ENCODE results near the gene UBE2U.
"Not testable (repeated sequence)": the region's sequence is repeated elsewhere in the genome, so short reads cannot be mapped to it uniquely, and the experiment has no call there.

Gene UBE2U

GRCh38 chr1:64231153-64231552 is 27.7 kb downstream of the UBE2U start:
- Histone ChIP-seq H3K27me3 (ENCODE audit: control insufficient read depth, insufficient read depth, low read length) (no peaks in the 10 kb centered on the region), H3K27ac (ENCODE audit: low read depth, low read length) (no peak overlapping the region), H3K4me1 (ENCODE audit: control insufficient read depth, insufficient read depth, low read length) (no peaks in the 10 kb centered on the region), H3K4me3 (ENCODE audit: low read length) (no peak overlapping the region), H3K9ac (ENCODE audit: low read length) (no peak overlapping the region), H3K36me3 (ENCODE audit: control insufficient read depth, insufficient read depth, low read length) (no peaks in the 10 kb centered on the region)

GRCh38 chr1:64231654-64232053 is 28.2 kb downstream of the UBE2U start:
- Histone ChIP-seq H3K27ac (ENCODE audit: low read depth, low read length) (no peak overlapping the region), H3K4me3 (ENCODE audit: low read length) (no peak overlapping the region)

GRCh38 chr1:64234714-64235113 is 31.3 kb downstream of the UBE2U start:
- H3K4me3 ChIP-seq (ENCODE audit: low read length), result no peak overlapping the region
- H3K27me3 ChIP-seq (ENCODE audit: control insufficient read depth, insufficient read depth, low read length), result no peaks in the 10 kb centered on the region
- no peak overlapping the region for H3K9ac ChIP-seq (ENCODE audit: low read length)
- H3K4me1 ChIP-seq (ENCODE audit: control insufficient read depth, insufficient read depth, low read length), result no peaks in the 10 kb centered on the region
- no peak overlapping the region for H3K27ac ChIP-seq (ENCODE audit: low read depth, low read length)
- no peaks in the 10 kb centered on the region for H3K36me3 ChIP-seq (ENCODE audit: control insufficient read depth, insufficient read depth, low read length)

More at GRCh38 chr1:64231654-64232053, 28.2 kb downstream of the UBE2U start:
- H3K9ac ChIP-seq (ENCODE audit: low read length), result no peak overlapping the region
- no peaks in the 10 kb centered on the region for H3K36me3 ChIP-seq (ENCODE audit: control insufficient read depth, insufficient read depth, low read length)
- H3K4me1 ChIP-seq (ENCODE audit: control insufficient read depth, insufficient read depth, low read length), result no peaks in the 10 kb centered on the region
- H3K27me3 ChIP-seq (ENCODE audit: control insufficient read depth, insufficient read depth, low read length), result no peaks in the 10 kb centered on the region

- H3K27ac ChIP-seq (ENCODE audit: low read depth, low read length), result no peak overlapping the region
- H3K36me3 ChIP-seq (ENCODE audit: control insufficient read depth, insufficient read depth, low read length), result no peaks in the 10 kb centered on the region
- no peaks in the 10 kb centered on the region for H3K4me1 ChIP-seq (ENCODE audit: control insufficient read depth, insufficient read depth, low read length)
- H3K4me3 ChIP-seq (ENCODE audit: low read length), result no peak overlapping the region
- no peaks in the 10 kb centered on the region for H3K27me3 ChIP-seq (ENCODE audit: control insufficient read depth, insufficient read depth, low read length)
- H3K9ac ChIP-seq (ENCODE audit: low read length), result no peak overlapping the region
Measured at GRCh38 chr1:64235181-64235580, 31.8 kb downstream of the UBE2U start.

- H3K27me3 ChIP-seq (ENCODE audit: control insufficient read depth, insufficient read depth, low read length), result no peaks in the 10 kb centered on the region
- H3K27ac ChIP-seq (ENCODE audit: low read depth, low read length), result no peak overlapping the region
- H3K4me3 ChIP-seq (ENCODE audit: low read length), result no peak overlapping the region
- H3K36me3 ChIP-seq (ENCODE audit: control insufficient read depth, insufficient read depth, low read length), result no peaks in the 10 kb centered on the region
- no peaks in the 10 kb centered on the region for H3K4me1 ChIP-seq (ENCODE audit: control insufficient read depth, insufficient read depth, low read length)
- H3K9ac ChIP-seq (ENCODE audit: low read length), result no peak overlapping the region
Measured at GRCh38 chr1:64235910-64236309, 32.5 kb downstream of the UBE2U start.

- Histone ChIP-seq H3K9ac (ENCODE audit: low read length) (no peak overlapping the region), H3K27ac (ENCODE audit: low read depth, low read length) (no peak overlapping the region), H3K4me3 (ENCODE audit: low read length) (no peak overlapping the region), H3K4me1 (ENCODE audit: control insufficient read depth, insufficient read depth, low read length) (no peaks in the 10 kb centered on the region), H3K27me3 (ENCODE audit: control insufficient read depth, insufficient read depth, low read length) (no peaks in the 10 kb centered on the region), H3K36me3 (ENCODE audit: control insufficient read depth, insufficient read depth, low read length) (no peaks in the 10 kb centered on the region)
Measured at GRCh38 chr1:64236541-64236954, 33.1 kb downstream of the UBE2U start.

GRCh38 chr1:64239519-64239918 is 36.1 kb downstream of the UBE2U start:
- not testable (repeated sequence) for H3K36me3 ChIP-seq (ENCODE audit: control insufficient read depth, insufficient read depth, low read length); H3K9ac ChIP-seq (ENCODE audit: low read length); H3K27ac ChIP-seq (ENCODE audit: low read depth, low read length); H3K27me3 ChIP-seq (ENCODE audit: control insufficient read depth, insufficient read depth, low read length); H3K4me3 ChIP-seq (ENCODE audit: low read length); H3K4me1 ChIP-seq (ENCODE audit: control insufficient read depth, insufficient read depth, low read length)

- Histone ChIP-seq H3K4me1 (ENCODE audit: control insufficient read depth, insufficient read depth, low read length) (no peaks in the 10 kb centered on the region), H3K27me3 (ENCODE audit: control insufficient read depth, insufficient read depth, low read length) (no peaks in the 10 kb centered on the region), H3K27ac (ENCODE audit: low read depth, low read length) (no peak overlapping the region), H3K4me3 (ENCODE audit: low read length) (no peak overlapping the region), H3K36me3 (ENCODE audit: control insufficient read depth, insufficient read depth, low read length) (no peaks in the 10 kb centered on the region), H3K9ac (ENCODE audit: low read length) (no peak overlapping the region)
Measured at GRCh38 chr1:64240206-64240605, 36.8 kb downstream of the UBE2U start.

GRCh38 chr1:64241069-64241468 is 37.6 kb downstream of the UBE2U start:
- no peak overlapping the region for H3K27ac ChIP-seq (ENCODE audit: low read depth, low read length)
- H3K27me3 ChIP-seq (ENCODE audit: control insufficient read depth, insufficient read depth, low read length), result no peaks in the 10 kb centered on the region
- no peak overlapping the region for H3K9ac ChIP-seq (ENCODE audit: low read length)
- no peak overlapping the region for H3K4me3 ChIP-seq (ENCODE audit: low read length)
- no peaks in the 10 kb centered on the region for H3K36me3 ChIP-seq (ENCODE audit: control insufficient read depth, insufficient read depth, low read length)
- no peaks in the 10 kb centered on the region for H3K4me1 ChIP-seq (ENCODE audit: control insufficient read depth, insufficient read depth, low read length)

- H3K4me3 ChIP-seq (ENCODE audit: low read length), result no peak overlapping the region
- no peaks in the 10 kb centered on the region for H3K36me3 ChIP-seq (ENCODE audit: control insufficient read depth, insufficient read depth, low read length)
- H3K27me3 ChIP-seq (ENCODE audit: control insufficient read depth, insufficient read depth, low read length), result no peaks in the 10 kb centered on the region
- H3K4me1 ChIP-seq (ENCODE audit: control insufficient read depth, insufficient read depth, low read length), result no peaks in the 10 kb centered on the region
- H3K27ac ChIP-seq (ENCODE audit: low read depth, low read length), result no peak overlapping the region
- no peak overlapping the region for H3K9ac ChIP-seq (ENCODE audit: low read length)
Measured at GRCh38 chr1:64242895-64243756, 39.7 kb downstream of the UBE2U start.

- Histone ChIP-seq H3K27me3 (ENCODE audit: control insufficient read depth, insufficient read depth, low read length) (no peaks in the 10 kb centered on the region), H3K27ac (ENCODE audit: low read depth, low read length) (no peak overlapping the region), H3K4me3 (ENCODE audit: low read length) (no peak overlapping the region), H3K4me1 (ENCODE audit: control insufficient read depth, insufficient read depth, low read length) (no peaks in the 10 kb centered on the region), H3K36me3 (ENCODE audit: control insufficient read depth, insufficient read depth, low read length) (no peaks in the 10 kb centered on the region), H3K9ac (ENCODE audit: low read length) (no peak overlapping the region)
Measured at GRCh38 chr1:64243757-64244080, 40.3 kb downstream of the UBE2U start.

GRCh38 chr1:64245495-64245894 is 42.1 kb downstream of the UBE2U start:
- H3K4me3 ChIP-seq (ENCODE audit: low read length), result no peak overlapping the region

GRCh38 chr1:64246294-64246917 is 43.0 kb downstream of the UBE2U start:
- Histone ChIP-seq H3K4me3 (ENCODE audit: low read length) (no peak overlapping the region), H3K36me3 (ENCODE audit: control insufficient read depth, insufficient read depth, low read length) (no peaks in the 10 kb centered on the region), H3K4me1 (ENCODE audit: control insufficient read depth, insufficient read depth, low read length) (no peaks in the 10 kb centered on the region), H3K27ac (ENCODE audit: low read depth, low read length) (no peak overlapping the region), H3K9ac (ENCODE audit: low read length) (no peak overlapping the region), H3K27me3 (ENCODE audit: control insufficient read depth, insufficient read depth, low read length) (no peaks in the 10 kb centered on the region)

More at GRCh38 chr1:64245495-64245894, 42.1 kb downstream of the UBE2U start:
- Histone ChIP-seq H3K27ac (ENCODE audit: low read depth, low read length) (no peak overlapping the region), H3K36me3 (ENCODE audit: control insufficient read depth, insufficient read depth, low read length) (no peaks in the 10 kb centered on the region), H3K27me3 (ENCODE audit: control insufficient read depth, insufficient read depth, low read length) (no peaks in the 10 kb centered on the region), H3K9ac (ENCODE audit: low read length) (no peak overlapping the region), H3K4me1 (ENCODE audit: control insufficient read depth, insufficient read depth, low read length) (no peaks in the 10 kb centered on the region)
